Subcutaneous preadipocyte (primary cell): ENCODE results near the gene TNRC6B. TPM values are rescaled to one million over a fixed set of nuclear protein-coding genes. Genes with fewer than 3 reads are reported as not detected.

Experiments used
- total RNA-seq: library from RNA; depleted of rRNA; stranded (reverse); fragments of >200 nt; gene quantifications from 2 replicates; pipeline ENCODE4 v1.2.3, GENCODE V29; 2012

The TNRC6B gene, protein sequence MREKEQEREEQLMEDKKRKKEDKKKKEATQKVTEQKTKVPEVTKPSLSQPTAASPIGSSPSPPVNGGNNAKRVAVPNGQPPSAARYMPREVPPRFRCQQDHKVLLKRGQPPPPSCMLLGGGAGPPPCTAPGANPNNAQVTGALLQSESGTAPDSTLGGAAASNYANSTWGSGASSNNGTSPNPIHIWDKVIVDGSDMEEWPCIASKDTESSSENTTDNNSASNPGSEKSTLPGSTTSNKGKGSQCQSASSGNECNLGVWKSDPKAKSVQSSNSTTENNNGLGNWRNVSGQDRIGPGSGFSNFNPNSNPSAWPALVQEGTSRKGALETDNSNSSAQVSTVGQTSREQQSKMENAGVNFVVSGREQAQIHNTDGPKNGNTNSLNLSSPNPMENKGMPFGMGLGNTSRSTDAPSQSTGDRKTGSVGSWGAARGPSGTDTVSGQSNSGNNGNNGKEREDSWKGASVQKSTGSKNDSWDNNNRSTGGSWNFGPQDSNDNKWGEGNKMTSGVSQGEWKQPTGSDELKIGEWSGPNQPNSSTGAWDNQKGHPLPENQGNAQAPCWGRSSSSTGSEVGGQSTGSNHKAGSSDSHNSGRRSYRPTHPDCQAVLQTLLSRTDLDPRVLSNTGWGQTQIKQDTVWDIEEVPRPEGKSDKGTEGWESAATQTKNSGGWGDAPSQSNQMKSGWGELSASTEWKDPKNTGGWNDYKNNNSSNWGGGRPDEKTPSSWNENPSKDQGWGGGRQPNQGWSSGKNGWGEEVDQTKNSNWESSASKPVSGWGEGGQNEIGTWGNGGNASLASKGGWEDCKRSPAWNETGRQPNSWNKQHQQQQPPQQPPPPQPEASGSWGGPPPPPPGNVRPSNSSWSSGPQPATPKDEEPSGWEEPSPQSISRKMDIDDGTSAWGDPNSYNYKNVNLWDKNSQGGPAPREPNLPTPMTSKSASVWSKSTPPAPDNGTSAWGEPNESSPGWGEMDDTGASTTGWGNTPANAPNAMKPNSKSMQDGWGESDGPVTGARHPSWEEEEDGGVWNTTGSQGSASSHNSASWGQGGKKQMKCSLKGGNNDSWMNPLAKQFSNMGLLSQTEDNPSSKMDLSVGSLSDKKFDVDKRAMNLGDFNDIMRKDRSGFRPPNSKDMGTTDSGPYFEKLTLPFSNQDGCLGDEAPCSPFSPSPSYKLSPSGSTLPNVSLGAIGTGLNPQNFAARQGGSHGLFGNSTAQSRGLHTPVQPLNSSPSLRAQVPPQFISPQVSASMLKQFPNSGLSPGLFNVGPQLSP (N-terminal part only)
- total RNA-seq: 22.0 and 28.3 TPM in 2 replicates

DNA sequence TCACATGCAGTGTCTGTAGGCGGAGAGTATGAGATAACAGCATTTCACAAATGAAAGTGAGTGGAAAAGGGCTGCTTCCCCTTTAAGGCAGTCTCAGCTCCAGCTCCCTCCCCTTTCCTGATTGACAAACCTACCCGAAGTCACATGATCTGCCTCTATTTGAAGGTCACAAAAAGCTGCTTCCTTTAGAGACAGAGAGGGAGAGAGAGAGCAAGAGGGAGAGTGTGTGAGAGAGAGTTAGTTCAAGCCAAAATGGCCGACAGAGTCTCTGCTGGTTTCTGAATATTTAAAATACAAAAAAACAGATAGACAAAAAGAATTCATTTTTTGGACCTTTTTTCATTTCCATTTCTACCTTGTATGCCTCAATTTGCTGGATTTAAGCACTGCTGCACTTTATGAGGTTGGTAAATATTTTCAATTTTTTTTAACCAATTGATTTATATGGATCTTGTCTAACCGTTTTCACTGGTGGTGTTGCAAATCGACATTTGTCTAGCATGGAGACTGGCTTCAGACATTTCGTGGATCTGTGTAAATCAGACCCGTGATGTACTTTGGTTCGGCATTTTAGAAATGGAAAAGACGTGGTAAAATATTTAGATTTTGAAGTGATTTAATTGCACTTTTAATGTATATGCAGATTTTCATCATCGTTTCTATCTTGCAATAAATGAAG, at the start of gene TNRC6B:
Gene TNRC6B, plus strand, starts transcription at position 188 of the 679 bp plus-strand sequence. Its CDS starts 211 bp downstream, at position 399.

DNA sequence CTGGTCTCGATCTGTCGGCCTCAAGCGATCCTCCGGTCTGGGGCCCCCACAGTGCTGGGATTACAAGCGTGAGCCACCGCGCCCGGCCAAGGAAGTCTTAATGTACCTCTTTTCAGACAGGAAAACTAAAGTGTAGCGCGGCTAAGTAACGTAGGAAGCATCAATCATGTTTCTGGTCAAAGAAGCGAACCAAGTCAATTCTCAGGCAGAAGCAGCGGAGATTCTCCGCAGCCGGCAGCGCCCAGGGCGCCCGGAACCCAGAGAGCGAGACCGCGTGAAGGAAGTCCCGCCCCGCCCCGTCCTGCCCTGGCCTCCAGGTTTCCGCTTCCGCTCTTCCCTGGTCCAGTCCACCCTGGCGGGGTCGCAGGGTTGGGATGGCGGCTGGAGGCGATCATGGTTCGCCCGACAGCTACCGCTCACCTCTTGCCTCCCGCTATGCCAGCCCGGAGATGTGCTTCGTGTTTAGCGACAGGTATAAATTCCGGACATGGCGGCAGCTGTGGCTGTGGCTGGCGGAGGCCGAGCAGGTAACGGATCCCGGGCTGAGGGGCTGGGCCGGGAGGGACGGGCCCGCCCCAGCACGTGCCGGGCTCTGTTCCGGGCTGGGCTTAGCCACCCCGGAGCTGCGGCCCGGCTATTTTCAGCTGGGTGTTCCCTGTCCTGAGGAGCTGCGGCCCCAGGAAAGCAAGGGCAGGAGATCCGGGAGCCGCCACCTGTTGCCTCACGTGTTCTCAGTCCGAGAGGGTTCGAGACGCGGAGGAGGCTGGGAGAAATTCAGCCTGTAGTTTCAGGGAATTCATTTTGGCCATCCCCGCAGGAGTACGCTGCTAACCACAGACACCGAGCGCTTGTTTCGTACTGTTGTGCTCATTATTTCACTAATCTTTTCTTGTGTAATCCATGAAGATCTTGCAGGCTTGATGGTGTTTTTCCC, 168.7 kb downstream of the TNRC6B start, which contains the start of gene ADSL:
Gene ADSL, plus strand, starts transcription at position 316 of the 934 bp plus-strand sequence. Its CDS starts 59 bp downstream, at position 375.

Other genes starting within 250 kb of the TNRC6B start
- not detected in 2 replicates for gene TMA7B, start 217.5 kb upstream of the TNRC6B start, total RNA-seq
- gene FAM83F, start 183.0 kb upstream of the TNRC6B start, total RNA-seq: not detected in 2 replicates
- gene ADSL, start 168.6 kb downstream of the TNRC6B start, total RNA-seq: 143 and 162 TPM in 2 replicates
- gene SGSM3, start 192.7 kb downstream of the TNRC6B start, total RNA-seq: 30.1 and 40.7 TPM in 2 replicates